Measurements from ENCODE around the gene CAV3.

CAV3 gene

GRCh38 chr3:8736436-8736835 is 2.8 kb downstream of the CAV3 start:
- DNase-seq (ENCODE audit: low read depth), result no peak

DNA sequence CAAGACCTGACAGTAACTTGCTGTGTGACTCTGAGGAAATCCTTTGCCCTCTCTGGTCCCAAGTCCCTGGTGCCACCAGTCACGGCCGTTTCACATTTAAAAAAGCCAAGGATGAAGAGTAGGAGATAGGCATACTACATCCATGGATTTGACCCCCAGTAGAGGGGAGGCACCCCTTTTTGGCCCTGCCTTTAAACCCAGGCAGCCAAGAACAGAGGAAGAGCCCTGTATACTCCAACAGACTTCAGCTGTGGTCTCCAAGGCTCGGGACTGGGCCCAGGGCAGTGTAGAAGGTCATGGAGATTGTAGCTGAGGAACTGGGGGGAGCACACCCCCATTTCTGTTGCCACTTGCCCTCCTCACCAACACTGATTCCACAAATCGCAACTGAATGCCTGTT is 3.7 kb downstream of the CAV3 start:
- DNase-seq (ENCODE audit: low read depth), result no peak

DNA sequence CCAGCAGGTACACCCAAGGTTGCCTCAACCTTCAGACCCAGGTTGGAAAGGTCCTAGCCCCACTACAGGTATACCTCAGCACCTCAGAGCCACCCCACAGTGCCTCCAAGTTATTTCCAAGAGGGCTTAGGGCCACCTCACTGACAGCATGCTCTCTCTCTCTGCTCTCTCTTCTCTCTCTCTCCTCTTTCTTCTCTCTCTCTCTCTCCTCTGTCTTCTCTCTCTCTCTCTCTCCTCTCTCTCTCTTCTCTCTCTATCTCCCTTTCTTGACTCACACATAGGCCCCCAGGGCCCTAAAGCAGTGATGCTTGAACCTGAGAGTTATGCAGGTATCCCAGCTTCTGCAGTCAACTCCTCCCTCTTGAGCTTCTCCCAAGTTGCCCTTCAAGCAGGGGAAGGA is 4.2 kb downstream of the CAV3 start:
- DNase-seq (ENCODE audit: low read depth), result no peak

GRCh38 chr3:8738639-8739038 is 5.0 kb downstream of the CAV3 start:
- no peak for DNase-seq (ENCODE audit: low read depth)

GRCh38 chr3:8739757-8740504 is 6.3 kb downstream of the CAV3 start:
- peak; percentile 30 for DNase-seq (ENCODE audit: low read depth)

GRCh38 chr3:8741581-8742261 is 8.1 kb downstream of the CAV3 start:
- DNase-seq (ENCODE audit: low read depth), result peak; percentile 39

GRCh38 chr3:8743021-8743601 is 9.5 kb downstream of the CAV3 start:
- peak; percentile 60 for DNase-seq (ENCODE audit: low read depth)

DNA sequence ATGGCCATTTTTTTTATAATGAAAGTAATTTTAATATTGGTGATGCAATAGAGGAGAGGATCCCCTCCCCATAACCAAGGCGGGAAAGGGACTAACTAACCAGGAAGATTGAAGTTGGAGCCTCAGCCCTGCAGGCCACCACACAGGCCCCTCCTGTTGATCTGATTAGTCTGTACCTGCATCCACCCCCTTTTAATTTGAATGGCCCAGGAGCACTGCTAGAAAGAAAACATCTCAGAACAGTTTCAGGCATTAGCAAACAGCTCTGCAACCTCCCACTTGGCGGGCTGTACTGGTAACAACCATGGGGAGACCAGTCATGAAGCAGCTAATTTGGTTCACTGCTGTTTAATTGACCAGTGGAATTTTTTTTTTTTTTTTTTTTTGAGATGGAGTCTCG is 10.3 kb downstream of the CAV3 start:
- DNase-seq (ENCODE audit: low read depth), result no peak

DNA sequence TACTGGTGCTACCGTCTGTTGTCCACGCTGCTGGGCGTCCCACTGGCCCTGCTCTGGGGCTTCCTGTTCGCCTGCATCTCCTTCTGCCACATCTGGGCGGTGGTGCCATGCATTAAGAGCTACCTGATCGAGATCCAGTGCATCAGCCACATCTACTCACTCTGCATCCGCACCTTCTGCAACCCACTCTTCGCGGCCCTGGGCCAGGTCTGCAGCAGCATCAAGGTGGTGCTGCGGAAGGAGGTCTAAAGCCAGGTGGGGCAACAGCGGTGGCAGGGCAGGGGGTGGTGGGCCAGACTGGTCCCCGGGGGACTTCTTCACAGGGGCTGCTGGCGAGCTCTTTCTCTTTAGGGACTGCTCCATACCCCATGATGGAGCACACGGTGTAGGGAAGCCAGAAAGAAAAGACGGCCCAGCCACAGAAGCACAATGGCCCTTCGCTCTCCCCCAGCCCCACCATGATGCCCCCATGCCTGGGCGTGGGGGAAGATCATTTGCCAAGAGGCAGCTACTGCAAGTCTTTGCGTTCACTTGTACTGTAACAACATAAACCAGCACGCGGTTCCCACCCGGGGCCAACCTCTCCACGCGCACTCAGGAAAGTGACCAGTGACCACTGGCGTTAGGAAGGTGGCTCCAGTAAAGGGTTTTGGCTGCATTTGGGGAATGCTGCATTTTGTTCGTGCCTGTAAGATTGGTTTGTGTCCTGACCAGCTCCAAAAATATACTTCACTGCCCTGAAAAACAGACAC is 12.2 kb downstream of the CAV3 start:
- DNase-seq (ENCODE audit: low read depth), result no peak

GRCh38 chr3:8746780-8747345 is 13.3 kb downstream of the CAV3 start:
- DNase-seq (ENCODE audit: low read depth), result no peak

DNA sequence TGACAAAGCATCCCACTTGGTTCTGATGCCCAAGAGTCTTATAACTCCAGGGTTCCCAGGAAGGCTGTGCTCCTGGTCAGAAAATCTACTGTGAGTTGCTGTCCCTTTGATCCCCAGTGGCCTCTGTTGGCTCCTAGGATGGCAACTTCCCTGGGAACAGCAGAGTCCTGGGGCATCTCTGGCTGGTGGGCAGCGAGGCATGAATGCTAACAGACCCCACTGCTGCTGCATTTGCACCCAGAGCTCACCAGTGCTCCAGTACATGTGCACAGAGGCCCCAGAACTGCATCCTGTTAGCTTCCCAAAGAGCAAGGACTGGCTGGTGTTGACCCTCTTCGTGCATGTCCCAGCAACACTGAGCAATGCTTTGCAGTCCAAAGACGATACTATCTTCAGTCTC is 15.7 kb downstream of the CAV3 start:
- no peak for DNase-seq (ENCODE audit: low read depth)

DNA sequence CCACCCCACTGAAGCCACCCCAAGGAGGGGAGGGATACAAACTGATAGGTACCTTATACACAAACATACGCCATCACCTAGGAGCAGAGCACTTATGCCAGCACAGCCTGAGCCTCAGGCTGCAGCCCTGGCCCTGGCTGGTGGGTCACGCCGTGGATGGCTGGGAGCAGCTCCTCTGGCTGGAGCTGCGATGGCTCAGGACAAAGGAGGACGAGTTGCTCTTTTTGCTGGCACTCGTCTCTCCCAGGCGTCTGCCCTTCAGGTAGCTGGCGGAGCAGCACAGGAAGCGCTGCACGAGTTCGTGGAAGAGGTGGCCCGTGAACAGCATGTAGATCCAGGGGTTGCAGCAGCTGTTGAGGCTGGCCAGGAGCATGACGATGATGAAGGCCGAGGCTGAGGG is 19.2 kb downstream of the CAV3 start:
- no peak for DNase-seq (ENCODE audit: low read depth)

GRCh38 chr3:8755097-8755496 is 21.5 kb downstream of the CAV3 start:
- DNase-seq (ENCODE audit: low read depth), result no peak

DNA sequence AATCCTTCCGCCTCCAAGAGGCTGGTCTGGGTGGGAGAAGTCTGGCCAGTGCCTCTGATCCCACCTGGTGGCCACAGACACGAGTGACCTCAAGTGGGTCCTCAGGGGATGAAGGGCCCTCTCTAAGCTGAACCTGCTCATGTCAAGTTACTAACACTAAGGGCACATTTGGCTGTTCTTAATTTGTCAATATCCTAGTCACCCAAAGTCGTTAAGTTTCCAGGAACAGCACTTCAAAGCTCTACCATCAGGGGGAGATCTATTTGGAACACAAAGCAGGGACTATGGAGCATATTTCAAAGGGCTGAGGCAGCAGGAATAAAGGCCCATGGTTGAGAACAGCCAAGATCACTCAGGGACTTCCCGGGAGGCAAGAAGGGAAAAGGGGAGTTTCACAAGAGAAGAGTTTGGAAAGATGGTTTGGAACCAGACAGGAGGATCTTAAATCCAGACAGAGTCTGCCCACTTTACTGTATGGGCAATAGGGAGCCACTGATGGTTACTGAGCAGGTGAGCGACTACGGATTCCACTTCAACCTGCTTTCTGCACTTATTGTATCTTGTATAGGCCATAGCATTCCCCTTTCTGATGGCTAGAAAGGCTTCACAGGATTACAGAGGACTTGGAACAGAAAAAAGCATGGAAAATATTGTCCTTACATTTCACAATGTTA is 22.1 kb downstream of the CAV3 start:
- no peak for DNase-seq (ENCODE audit: low read depth)

DNA sequence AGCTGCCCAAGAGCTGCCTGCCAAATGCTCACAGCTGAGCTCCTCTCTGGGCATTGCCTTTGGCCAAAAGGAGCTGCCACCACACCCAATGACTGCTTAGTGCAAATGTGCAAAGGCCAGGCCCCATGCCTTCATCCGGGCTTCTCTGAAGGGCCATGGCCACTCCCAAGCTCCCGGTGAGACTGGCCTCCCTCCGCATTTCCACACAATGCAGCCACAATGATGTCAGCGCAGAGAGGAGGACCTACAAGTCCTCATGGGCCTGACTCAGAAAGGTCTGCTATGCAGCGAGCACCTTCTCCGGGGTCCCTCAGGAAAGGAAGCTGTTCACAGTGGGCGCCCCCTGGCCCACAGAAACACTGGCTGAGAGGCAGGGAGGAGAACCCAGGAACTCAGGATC is 23.1 kb downstream of the CAV3 start:
- DNase-seq (ENCODE audit: low read depth), result no peak

- DNase-seq (ENCODE audit: low read depth), result peak; percentile 83
Observed at GRCh38 chr3:8757551-8758518, 24.2 kb downstream of the CAV3 start.

DNA sequence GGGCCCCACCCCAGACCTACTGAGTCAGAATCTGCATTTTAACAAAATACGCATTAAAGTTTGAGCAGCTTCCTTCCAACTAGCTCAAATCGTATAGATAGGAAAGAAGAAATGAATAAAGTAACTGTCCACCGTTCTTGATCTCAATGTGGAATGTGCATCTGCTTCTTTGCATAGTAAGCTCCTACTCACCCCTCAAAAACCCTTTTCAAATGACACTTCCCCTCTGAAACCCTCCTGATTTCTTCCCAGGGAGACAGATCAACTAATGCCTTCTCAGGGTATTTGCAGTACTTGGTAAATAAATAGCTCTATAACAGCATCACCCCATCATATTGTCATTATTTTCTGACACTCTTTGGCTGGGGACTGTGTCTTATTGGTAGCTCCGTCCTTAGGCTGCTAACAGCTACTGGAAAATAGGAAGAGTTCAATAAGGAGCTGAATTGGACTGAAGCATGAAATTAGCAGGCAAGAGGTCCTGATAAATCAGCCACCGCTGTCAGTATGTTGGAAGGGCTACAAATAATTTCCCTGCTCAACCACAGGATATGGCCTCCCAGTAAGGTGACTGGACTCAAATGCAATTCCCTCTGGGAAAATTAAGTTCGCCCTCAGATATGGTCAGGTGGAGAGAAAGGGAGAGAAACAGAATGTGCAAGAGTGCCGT is 25.6 kb downstream of the CAV3 start:
- DNase-seq (ENCODE audit: low read depth), result no peak

GRCh38 chr3:8760091-8760490 is 26.5 kb downstream of the CAV3 start:
- DNase-seq (ENCODE audit: low read depth), result no peak

DNA sequence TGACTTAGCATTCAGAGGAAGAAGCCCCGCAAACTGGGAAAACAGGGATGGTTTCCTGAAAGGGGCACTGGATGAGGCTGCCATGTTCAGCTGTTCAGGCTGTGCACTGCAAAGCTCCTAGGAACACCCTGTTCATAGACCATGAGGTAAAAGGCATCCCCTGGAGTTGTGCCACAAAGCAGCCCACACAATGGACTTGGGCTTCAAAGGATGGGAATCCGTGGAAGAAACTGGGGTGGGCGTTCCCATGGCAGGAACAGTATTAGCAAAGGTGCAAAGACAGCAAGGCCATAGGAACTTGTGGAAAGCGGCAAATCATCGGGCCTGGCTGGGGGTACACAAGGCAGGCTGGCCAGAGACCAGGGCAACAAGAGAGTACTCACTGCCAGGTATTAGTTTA is 26.9 kb downstream of the CAV3 start:
- DNase-seq (ENCODE audit: low read depth), result no peak

- no peak for DNase-seq (ENCODE audit: low read depth)
Observed at GRCh38 chr3:8761866-8762265, 28.3 kb downstream of the CAV3 start.

All from GM04504 (cell line).